Fibroblast of the aortic adventitia (primary cell): ENCODE data around the gene CABLES1. TPM values are rescaled to one million over a fixed set of nuclear protein-coding genes. Genes with fewer than 3 reads are reported as not detected.

Experiments
- DNase-seq: peaks from one replicate; pipeline ENCODE4 v3.0.0-alpha.2; 2010; ENCODE audit warnings: low read depth
- H3K4me3 ChIP-seq: 2 replicates; pipeline ENCODE4 v1.5.1; 2011; ENCODE audit warnings: low read depth, mild to moderate bottlenecking, control low read depth, low read length, moderate library complexity
- total RNA-seq: library from RNA; depleted of rRNA; stranded (reverse); fragments of >200 nt; gene quantifications from 2 replicates; pipeline ENCODE4 v1.2.3, GENCODE V29; 2012; ENCODE audit warnings: low replicate concordance
- TF ChIP-seq, protein P1 (sequence below): IDR thresholded peaks from 2 replicates; pipeline ENCODE4 v1.5.1; 2011; ENCODE audit warnings: mild to moderate bottlenecking, low read length, control low read depth, inconsistent platforms; ENCODE audit not compliant: insufficient read depth

The CABLES1 gene
- total RNA-seq, 1 donor: 7.4 TPM

DNA sequence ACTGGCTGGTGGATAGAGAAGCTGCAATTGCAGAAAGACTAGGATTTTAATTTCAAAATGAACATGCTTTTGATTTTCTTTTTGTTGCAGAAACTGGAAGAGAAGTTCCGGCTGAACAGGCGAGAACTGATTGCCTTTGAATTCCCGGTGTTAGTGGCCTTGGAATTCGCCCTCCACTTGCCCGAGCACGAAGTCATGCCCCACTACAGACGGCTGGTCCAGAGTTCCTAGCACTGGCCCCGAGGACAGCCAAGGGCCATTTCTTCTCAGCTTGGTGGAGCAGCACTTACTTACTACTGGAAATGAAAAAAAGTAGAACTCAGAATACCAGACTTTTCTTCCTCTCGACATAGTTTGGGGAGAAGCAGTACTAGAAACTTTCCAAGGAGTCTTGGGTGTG lies 121.9 kb downstream of the CABLES1 start:
- DNase-seq: no peak
- TF ChIP-seq, protein P1, sequence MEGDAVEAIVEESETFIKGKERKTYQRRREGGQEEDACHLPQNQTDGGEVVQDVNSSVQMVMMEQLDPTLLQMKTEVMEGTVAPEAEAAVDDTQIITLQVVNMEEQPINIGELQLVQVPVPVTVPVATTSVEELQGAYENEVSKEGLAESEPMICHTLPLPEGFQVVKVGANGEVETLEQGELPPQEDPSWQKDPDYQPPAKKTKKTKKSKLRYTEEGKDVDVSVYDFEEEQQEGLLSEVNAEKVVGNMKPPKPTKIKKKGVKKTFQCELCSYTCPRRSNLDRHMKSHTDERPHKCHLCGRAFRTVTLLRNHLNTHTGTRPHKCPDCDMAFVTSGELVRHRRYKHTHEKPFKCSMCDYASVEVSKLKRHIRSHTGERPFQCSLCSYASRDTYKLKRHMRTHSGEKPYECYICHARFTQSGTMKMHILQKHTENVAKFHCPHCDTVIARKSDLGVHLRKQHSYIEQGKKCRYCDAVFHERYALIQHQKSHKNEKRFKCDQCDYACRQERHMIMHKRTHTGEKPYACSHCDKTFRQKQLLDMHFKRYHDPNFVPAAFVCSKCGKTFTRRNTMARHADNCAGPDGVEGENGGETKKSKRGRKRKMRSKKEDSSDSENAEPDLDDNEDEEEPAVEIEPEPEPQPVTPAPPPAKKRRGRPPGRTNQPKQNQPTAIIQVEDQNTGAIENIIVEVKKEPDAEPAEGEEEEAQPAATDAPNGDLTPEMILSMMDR: no peak
- H3K4me3 ChIP-seq: no peak overlapping the region

DNA sequence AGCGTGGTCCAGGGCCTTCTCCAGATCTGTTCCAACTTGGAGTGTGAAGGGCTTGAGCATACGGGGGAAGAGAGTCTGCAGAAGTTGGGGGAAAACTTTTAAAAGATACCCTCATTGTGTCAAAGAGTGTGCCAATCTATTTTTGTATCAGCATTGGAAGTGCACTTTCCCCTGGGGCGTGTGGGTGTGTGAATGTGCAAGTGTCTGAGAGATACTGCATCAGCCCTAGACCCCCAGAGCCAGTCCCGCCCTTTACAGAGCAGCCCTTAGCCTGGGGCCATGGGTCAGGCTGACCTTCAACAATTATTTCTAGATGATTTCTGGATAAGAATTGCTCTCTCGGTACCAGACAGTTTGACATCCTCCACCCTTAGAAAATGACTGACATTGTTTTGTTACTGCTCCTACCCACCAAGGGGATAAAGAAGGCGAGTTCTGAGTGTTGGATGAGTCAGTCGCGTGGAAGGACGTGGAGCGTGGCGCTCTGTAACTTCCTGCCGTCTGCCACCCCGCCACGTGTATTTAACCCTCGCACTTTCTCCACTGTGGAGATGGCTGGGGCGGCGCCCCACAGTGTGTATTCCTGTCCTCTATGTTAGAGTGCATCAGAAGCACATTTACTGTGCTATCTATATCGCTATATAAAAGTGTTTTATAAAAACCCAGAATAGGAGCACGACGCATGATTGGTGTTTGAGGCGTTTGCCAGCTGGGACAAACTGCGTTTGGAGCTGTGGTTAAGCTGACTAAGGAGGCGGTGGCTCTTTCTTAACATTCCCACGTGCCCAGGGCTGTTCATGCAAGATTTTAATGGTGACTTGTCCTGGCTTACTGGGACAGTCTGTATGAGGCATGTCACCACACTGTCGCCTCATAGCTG lies 122.6 kb downstream of the CABLES1 start:
- TF ChIP-seq, protein P1: no peak

DNA sequence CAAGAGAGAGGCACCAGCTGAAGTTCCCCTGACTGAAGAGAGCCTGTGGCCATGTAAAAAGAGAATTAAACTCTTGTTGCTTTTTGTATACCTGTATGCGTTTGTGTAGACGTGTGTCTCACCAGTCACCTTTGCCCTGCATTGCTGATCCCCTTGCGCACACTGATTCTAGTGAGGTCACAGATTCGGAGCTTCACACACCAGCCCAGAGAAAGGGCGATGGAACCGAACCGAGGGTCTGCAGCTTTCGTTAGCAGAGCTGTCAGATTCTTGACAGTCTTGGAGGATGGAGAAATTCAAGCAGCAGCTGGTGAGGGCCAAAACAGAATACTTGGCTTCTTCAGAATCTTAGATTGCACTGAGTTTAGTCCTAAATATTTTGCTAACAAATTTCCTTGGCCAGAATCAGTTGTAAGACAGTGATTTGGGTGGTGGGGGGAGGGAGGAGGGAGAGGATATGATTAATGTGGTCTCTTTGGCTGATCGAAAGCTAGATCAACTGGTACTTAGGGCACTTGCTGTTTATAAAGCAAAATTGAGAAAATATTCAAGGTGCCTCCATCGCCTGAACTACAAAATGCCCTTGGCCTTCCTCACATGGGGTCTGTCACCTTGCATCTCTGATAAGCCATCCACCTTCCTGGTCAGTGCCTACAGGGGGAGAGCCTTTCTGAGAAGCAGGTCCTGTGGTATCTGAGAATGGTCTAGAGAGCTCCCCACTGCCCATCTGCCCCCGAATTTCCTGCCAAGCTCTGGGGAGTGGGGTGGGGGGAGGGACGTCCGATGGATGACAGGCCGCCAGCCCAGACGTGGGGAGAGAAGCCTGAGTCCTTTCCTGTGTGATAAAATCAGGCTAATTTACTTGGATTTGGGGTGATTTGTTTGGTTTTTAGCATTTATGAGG lies 123.5 kb downstream of the CABLES1 start:
- TF ChIP-seq, protein P1: no peak
- H3K4me3 ChIP-seq: no peak overlapping the region
- DNase-seq: no peak

More for the DNA sequence above, 122.6 kb downstream of the CABLES1 start:
- H3K4me3 ChIP-seq: no peak overlapping the region
- peak; percentile 71 for DNase-seq

DNA sequence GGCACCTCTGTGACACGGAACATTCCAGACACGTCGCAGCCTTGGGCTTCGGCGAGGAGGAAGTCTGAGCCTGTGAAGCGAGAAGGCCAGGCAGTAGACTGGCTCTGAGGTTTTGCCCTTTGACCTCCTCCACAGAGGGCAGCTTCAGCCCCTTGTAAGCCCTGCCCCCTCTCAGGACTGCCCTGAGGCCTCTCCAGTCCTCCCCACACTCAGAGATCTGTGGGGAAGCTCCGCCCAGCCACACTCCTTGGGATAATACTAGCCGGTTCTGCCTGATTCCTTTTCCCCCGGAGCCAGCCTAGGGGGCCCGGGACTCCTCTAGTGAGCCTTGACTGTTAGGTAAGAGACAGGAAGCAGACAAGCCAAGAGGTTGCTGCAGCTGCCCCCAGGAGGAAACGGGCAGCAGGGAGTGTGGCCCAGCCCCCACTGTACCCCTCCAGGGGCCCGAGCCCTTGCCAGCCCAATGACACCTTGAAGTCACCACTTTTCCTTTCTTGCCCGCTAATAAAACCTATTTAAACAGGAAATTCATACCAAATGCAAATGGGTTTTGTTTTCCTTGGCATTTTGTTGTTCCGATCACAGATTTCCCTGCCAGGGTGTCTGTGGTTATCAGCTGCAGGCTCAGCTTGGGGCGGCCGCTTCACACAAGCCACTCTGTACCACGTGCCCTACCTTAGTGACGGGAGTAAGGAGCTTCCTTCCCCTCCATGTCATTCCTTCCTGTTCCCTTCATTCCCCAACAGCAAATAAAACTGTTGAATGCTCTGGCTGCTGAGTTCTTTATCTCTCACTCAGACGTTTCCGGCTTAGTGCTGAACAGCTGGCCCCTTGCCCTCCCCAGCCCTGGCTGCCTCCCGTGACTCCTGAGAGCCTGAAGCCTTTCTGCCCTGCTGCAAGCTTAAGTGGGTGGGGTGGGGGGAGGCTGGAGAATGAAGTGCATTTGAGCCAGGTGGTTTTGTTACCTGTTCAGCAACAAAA lies 124.7 kb downstream of the CABLES1 start:
- TF ChIP-seq, protein P1: no peak
- DNase-seq: peak; percentile 87
- H3K4me3 ChIP-seq: peak overlapping the region; percentile 33

DNA sequence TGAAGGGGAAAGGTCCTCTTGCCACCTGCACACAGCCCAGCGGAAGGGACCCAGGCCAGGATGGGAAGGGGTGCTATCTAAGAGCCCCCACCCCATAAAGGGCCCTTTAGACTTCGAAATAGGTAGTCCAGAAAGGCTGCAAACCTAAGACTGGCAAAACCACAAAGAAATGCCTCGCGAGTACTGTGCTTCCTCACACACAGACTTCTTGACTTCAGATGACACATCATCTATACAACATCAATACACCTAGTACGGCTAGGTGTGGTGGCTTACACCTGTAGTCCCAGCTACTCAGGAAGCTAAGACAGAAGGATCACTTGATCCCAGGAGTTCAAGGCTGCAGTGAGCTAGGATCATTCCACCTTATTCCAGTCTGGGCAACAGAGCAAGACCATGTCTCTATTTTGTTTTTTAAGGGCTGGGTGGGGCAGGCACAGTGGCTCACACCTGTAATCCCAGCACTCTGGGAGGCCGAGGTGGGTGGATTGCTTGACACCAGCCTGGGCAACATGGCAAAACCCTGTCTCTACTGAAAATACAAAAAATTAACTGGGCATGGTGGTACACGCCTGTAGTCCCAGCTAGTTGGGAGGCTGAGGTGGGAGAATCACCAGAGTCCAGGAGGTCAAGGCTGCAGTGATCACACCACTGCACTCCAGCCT lies 125.8 kb downstream of the CABLES1 start:
- TF ChIP-seq, protein P1: no peak
- H3K4me3 ChIP-seq: no peak overlapping the region
- DNase-seq: no peak
